ENCODE results near the gene MRPL52.
"Not testable (repeated sequence)": the region's sequence is repeated elsewhere in the genome, so short reads cannot be mapped to it uniquely, and the experiment has no call there.

Gene MRPL52

DNA sequence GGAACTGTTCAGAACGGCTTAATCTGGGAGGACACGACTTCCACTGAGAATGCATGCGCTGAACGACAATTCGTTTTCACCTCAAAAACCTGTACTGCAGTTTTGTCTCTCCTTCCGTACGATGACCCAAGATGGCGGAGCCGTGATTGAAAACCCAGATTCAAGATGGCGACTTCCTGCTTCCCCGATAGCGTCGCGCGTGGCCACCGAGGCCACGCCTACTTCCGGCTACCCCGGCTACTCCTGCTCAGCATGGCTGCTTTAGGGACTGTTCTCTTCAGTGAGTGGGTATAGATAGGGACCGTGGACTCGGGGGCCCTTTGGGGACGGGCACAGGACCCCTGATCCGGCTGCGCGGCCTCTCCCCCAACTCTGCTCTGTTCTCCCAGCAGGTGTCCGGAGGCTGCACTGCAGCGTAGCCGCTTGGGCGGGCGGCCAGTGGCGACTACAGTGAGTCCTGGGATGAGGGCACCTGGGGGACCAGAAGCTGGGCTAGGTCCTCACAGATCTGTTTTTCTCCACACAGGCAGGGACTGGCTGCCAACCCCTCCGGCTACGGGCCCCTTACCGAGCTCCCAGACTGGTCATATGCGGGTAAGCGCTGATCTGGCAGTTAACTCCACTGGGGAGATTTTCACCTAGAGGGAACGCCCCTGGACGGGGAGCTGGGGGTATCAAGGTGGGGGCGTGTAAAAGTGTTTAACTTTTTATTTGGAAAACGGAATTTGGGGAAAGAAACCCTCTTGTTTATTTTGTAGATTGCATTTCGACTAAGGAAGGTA, at the start of gene MRPL52:
Gene MRPL52, plus strand, starts transcription at position 227 of the 782 bp plus-strand sequence. Its CDS starts 26 bp downstream, at position 253.
- DNase-seq: peak; percentile 93

DNA sequence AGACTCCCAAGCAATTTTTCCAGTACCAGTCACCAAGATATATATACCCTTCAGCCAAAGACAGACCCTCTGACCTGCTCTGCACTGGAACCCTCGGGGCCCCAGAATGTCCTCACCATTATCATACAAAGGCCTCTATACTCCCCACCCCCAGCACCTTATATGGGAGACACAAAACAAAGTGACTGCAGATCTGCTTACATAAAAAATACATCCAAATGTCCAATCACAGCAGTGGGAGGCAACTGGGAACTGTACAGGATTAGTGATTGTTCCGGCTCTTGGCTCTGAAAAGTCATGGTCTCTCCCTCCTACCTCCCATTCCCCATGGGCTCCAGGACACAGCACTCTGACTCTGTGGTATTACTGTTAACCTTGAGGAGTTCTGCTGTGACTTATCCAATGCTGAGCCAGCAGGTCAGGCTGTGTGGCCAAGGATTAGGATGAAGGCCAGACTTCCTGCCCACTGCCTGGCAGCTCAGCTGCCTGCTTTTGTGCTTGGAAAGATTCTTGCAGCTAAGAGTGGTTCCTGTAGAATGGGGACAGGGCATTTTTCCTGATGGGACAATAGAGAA, 49.5 kb upstream of the MRPL52 start:
- DNase-seq: no peak

DNA sequence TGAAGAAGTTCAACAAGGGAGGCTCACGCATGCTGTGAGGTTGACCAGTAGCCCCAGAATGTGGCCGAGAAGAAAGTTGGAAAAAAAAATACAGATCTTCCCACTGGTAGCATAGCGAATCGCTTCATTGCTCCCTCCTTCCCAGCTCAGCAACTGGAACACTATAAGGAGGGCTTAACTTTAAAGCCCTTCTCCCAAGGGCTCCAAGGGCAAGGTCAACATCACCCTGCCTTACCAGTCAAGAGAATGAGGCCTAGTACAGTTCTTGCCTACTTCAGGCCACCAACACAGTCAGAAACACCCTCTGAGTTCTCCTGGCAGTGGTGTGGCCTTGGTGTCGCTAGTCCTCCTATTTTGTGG, 48.8 kb upstream of the MRPL52 start:
- no peak for DNase-seq

DNA sequence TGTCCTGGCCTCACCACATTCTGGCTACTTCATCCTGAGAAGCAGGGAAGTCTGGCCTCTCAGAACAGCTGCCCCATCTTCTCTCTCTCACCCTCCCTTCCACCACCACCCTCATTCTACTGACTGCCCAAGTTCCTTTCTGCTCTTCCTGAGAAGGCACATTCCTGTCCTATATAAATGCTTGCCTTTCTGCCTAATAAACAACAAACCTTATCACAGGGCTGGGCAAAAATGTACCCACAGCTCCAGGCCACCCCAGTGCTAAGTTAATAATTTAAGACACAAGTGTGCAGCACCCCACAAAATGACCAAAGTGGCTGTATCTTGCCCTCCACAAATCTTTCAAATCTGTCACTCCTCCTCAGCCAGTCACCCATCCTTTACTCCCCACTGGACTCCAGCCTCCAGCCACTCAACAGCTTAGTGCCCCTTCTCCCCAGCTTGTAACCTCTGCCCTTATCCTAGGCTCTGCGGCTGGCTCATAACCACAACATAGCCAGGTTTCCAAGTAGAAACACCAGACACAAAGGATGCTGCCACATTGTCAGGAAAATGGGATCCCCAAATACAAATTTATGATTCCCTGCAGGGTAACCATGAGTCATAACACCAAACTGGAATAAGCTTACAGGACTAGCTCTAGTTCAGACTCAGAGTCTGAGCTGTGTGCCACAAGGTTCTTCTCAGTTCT, 48.2 kb upstream of the MRPL52 start:
- DNase-seq: no peak

DNA sequence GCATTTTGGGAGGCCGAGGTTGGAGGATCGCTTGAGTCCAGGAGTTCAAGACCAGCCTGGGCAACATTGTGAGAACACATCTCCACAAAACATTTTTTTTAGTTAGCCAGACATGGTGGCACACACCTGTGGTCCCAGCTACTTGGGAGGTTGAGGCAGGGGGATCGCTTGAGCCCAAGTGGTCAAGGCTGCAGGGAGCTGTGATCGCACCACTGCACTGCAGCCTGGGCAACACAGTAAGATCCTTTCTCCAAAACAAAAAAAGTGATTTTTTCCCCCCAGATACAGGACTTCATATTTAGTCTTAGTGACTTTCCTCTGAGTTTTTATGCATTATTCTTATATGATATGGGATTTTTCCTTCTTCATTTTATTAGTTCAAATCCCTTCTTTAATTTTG, 43.0 kb upstream of the MRPL52 start:
- no peak for DNase-seq

DNA sequence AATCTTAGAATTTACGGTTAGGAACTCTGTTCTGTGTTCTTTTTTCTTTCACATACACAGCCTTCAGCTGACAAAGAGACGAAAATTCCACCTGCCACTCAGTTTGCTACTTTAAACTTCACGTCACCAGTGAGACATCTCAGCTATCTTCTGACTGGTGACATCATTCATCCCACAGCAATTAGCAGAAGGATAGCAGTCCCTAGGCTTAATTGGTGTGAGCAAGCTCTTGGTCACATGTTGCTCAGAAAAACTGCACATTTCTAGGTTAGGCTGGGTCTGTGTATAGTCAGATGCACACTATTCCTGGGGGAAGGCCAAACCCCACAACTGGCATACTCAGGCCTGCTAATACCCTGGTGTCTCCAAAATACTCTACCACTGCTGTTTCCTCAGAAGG, 38.4 kb upstream of the MRPL52 start:
- DNase-seq: no peak

DNA sequence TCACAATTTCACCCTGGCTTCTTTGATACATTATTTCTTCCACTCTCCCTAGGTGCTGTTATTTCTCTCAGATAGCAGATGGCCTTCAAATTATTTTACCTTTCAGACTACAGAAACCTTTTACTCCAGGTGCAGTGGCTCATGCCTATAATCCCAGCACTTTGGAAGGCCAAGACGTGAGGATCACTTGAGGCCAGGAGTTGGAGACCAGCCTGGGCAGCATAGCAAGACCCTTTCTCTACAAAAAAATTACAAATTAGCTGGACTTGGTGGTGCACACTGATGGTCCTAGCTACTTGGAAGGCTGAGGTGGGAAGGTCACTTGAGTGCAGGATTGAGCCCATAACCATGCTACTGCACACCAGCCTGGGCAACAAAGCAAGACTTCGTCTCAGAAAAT, 37.5 kb upstream of the MRPL52 start:
- DNase-seq: no peak

DNA sequence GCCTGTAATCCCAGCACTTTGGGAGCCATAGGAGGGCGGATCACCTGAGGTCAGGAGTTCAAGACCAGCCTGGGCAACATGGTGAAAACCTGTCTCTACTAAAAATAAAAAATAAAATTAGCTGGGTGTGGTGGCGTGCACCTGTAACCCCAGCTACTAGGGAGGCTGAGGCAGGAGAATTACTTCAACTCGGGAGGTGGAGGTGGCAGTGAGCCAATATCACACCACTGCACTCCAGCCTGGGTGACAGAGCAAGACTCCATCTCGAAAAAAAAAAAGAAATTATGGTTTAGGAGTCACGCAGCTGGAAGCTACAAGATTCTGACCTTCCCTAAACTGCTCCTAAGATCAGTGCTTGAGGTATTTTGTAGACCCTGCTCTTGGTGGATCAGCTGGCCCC, 36.1 kb upstream of the MRPL52 start:
- DNase-seq: not testable (repeated sequence)

DNA sequence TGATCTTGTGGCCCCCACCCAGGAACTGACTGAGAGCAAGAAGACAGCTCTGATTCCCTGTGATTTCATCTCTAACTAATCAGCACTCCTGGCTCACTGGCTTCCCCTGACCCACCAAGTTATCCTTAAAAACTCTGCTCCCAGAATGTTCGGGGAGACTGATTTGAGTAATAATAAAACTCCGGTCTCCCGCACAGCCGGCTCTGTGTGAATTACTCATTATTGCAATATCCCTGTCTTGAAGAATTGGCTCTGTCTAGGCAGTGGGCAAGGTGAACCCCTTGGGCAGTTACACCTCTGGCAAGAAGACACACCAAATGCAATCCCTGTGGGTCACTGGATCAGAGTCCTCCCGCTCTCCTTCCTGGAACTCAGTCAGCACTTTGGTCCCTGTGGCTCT, 35.7 kb upstream of the MRPL52 start:
- DNase-seq: no peak

DNA sequence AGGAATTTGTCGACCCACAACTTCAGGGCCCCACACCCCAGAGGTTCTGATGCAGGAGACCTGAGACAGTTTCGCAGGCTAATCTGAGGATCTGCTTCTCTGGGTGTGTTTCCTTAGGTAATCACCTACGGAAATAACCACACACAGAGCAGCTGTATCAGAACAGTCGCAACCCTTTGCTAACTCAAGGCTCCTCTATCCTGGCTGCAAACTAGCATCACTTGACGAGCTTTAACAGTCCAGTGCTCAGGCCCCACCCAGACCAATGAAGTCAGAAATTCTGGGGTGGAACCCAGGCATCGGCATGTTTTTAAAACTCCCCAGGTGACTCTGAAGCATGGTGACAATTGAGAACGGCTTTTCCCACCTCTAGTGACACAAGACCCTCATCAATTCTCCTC, 35.1 kb upstream of the MRPL52 start:
- DNase-seq: no peak

DNA sequence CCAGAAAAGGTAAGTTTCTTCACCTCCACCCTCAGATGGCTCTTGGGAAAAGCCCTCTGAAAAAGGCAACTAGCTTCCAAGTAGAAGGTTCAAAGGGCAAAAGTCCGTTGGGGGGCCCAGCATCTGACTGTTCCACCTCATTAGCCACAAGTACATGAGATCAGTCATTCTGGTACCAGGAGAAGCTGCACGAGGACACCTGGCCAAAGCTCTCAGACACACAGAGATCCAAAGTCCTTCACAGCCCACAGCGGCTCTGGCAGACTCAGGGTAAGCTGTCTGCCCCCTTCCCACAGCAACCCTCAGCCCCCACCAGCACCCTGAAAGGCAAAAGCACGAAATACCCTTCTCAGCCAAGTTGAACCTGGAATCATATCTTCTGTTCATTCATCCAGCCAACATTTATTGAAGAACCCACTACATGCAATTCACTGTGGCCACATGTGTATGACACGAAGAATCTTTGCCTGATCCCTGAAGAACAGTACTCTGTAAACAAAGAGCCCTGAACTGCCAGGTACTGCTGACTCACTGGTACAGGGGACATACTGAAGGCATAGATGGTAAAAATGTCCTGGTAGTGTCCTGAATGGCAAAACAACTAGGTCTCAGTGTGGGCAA, 33.5 kb upstream of the MRPL52 start:
- DNase-seq: no peak

DNA sequence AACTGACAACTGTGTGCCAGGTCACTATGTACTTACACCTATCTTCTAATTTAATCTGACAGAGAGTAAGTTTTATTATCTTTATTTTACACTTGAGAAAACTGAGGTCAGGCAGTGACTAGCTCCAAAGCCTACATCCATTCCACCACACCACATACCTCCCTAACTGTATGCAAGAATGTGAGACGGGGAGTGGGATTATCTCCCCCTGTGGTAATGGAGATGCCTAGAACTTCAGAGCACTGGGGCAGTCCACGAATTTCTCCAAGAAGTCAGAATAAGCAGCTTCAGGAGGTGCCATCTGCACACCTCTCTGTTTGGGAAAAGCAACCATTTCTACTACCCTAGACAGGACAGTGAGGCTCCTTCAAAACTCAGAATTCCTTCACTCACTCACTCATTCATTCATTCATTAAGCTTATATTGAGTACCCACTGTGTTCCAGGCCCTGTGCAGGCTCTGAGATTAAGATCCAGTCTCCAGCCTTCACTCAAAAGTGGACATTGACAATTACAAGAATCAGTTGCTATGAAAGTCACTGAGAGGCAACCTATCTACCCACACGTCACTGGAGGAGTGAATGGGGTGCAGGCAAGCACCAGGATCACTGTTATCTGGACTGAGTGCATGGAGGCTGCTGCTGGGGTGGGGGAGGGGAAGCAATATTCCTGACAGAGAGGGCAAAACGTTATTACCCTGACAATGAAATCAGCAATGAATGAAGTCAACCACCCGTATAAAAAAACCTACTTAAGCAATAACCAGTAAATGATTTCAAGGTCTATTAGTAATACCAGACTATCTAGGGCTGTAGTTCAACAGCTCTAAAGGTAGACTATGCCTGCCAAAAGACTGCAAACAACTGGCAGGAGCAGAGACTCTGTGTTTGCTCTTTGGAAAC, 32.4 kb upstream of the MRPL52 start:
- no peak for DNase-seq

DNA sequence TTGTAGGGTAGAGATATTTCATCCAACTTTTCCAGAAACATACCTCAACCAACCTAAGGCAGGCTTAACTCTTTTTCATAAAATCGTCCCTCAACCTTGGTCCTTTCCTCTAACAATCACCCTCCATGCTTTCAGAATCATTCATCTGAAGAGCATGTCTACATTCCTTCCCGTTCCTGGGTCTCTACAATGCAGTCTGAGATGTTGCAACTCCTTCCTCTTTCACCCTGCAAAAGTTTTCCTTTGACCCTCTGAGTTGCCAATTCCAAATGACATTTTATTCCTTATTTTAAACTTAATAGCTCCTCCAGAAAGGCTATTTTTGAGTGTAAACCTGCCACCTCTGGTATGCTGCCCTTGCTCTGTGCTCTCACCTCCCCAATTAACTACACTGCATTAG, 31.2 kb upstream of the MRPL52 start:
- DNase-seq: no peak

DNA sequence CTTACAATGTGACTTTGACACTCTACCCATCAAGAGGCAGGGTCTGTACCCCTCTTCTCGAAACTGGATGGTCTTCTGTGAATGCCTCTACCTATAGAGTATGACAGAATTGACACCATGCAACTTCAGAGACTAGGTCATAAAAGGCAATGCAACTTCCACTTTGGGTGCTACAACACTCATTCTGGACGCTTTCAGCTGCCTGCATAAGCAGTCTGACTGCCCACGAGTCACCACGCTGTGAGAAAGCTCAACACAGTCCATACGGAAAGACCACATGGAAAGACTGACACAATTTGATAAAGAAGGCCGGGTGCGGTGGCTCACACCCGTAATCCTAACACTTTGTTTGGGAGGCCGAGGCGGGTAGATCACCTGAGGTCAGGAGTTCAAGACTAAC, 29.3 kb upstream of the MRPL52 start:
- no peak for DNase-seq

DNA sequence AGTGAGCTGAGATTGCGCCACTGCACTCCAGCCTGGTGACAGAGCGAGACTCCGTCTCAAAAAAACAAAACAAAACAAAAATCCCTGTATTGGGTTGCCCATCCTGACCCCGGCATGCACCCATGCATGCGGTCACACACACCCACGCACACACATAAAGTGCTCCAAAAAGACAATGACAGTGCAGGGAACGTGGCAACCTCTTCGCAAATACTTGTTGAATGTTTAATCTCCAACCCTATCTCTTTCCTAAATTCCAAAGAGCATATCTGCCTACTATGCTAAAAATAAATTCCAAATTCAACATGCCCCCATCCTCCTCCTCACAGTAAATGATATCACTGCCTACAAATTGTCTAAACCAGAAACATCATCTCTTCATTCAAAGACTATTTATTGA, 28.0 kb upstream of the MRPL52 start:
- DNase-seq: no peak

DNA sequence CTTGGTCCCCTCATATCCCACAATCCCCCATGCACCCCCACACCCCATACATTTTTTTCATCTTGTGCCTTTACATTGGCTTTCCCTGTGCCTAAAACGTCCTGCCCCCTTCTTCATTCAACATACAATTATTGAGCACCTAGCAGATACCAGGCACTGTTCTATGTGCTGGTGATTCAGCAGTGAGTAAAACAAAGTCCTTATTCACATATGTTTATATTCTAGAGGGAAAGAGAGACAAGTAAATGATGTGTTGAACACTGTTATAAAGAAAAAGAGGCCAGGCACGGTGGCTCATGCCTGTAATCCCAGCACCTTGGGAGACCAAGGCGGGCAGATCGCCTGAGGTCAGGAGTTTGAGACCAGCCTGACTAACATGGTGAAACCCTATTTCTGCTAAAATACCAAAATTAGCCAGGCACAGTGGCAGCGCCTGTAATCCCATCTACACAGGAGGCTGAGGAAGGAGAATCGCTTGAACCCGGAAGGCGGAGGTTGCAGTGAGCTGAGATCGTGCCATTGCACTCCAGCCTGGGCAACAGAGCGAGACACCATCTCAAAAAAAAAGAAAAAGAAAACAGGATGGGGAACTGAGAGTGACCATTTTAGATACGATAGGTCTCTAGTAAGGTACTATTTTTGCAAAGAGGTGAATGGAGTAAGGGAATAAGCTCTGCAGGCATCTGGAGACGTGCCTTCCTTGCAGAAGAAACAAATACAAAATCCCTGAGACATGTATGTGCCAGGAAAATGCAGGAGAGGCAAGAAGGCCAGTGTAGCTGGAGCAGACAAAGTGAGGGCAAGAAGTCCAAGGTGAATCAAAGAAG, 26.6 kb upstream of the MRPL52 start:
- DNase-seq: no peak

DNA sequence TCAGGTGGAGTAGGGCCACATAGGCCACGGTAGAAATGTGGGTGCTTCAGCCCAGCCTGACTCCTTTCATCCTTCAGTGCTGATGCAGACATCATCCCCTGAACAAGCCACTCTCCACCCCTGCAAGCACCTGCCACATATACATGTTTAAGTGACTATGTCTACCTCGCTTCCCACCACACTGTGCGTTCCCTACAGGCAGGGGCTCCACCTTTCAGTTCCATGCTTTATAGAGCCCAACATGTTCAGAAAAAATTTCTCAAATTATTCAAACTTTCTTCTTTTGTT, 26.1 kb upstream of the MRPL52 start:
- no peak for DNase-seq

DNA sequence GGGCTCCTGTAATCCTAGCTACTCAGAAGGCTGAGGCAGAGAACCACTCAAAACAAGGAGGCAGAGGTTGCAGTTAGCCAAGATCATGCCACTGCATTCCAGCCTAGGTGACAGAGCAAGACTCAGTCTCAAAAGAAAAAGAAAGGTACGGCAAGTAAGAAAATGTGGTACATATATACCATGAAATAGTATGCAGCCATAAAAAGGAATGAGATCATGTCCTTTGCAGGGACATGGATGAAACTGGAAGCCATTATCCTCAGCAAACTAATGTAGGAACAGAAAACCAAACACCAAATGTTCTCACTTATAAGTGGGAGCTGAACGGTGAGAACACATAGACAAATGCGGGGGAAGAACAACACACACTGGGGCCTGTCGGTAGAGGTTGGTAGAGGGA, 24.5 kb upstream of the MRPL52 start:
- DNase-seq: not testable (repeated sequence)

DNA sequence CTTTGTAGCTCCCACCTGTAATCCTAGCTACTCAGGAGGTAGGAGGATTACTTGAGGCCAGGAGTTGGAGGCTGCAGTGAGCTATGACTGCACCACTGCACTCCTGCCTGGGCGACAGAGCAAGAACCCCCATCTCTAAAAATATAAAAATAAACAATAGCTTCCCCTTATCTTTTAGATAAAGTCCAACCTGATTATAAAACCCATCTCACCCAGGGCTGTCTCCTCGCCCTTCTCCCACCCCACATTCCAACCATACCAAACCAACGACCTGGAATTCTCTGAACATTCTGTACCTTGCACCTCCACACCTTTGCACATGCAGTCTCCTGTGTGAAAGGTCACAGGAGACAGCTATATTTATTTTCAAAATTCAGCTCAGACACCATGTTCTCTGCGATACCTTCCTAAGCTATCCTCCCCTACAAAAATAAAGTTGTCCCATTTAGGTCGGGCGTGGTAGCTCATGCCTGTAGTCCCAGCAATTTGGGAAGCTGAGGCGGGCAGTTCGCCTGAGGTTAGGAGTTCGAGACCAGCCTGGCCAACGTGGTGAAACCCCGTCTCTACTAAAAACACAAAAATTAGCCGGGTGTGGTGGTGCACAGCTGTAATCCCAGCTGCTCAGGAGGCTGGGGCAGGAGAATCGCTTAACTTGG, 22.1 kb upstream of the MRPL52 start:
- DNase-seq: no peak

DNA sequence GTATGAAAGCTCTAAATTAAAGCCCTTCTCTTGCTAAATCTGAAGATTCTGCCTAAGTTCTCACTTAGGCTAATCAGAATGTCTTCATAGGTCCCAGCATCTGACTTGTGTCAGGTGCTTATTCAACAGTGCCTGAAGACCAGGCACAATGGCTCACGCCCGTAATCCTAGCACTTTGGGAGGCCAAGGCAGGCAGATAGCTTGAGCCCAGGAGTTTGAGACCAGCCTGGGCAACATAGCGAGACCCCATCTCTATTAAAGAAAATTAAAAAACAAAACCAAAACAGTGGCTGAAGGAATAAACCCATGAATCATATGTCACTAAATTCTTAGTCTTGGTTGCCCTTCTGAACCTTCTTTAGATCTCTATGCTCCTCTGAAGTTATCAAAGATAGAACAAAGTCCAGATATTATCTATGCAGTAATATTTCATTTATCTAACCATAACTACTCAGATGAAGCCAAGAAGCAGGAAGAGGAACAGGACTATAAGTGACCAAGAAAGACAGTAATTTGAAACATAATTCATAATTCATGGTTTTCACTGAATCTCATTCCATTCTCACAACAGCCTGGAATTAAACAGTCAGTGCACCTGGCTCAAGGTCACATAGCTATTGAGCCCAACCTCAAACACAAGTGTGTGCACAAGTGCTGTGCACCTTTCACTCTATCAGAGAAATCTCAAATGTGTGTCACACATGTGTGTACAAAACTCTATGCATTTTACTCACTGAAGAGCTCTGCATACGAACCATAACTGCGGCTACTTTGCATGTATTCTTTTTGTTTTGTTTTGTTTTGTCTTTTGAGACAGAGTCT, 21.1 kb upstream of the MRPL52 start:
- no peak for DNase-seq

DNA sequence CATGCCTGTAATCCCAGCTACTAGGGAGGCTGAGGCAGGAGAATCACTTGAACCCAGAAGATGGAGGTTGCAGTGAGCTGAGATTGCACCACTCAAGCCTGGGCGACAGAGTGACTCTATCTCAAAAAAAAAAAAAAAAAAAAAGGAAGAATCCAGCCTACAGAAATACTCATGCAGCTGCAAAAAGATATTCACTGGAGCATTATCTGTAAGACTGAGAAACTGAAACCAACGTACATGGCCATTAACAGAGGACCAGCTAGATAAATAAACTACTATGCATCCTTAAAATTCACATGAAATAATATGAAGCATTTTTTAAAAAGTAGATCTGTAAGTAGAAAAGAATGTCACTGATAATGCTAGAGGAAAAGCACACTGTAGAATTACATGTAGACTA, 18.0 kb upstream of the MRPL52 start:
- no peak for DNase-seq
